HG02885 (cell line): ENCODE results near the gene NDE1.
A peak's percentile ranks its signal among the peaks of the same experiment; 100 is the strongest.
"Not testable (repeated sequence)": the region's sequence is repeated elsewhere in the genome, so short reads cannot be mapped to it uniquely, and the experiment has no call there.

Source experiments
- ATAC-seq: cut with Tn5 transposase; IDR thresholded peaks from one replicate; pipeline ENCODE4 v1.9.1; 2021; ENCODE audit warnings: mild to moderate bottlenecking; ENCODE audit not compliant: unreplicated experiment, poor library complexity

NDE1 gene

DNA sequence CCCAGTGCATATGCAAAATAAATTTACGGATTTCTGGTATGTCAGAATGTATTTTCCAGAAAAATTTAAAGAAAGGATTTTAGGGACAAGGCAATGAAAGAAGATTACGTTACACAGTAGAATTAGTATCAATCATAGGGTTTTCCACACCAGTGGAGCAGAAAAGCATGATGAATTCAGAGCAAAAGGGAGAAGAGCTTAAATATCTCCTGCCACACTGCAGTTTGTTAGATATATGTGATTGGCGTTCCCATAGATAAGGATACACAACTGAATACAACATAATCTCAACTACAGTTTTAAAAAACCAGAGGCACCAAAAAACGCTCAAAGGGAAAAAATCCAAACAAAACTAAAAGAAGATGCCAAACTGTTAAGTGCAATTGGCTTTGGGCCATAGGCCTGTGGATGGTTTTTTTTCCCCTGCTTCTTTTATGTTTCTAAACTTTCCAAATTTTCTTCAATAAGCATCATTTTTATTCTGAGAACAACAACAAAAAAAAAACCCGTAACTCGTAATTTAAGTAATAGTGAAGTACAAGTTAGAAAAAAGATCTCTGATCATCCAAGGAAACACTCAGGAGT is 29.3 kb upstream of the NDE1 start:
- no peak for ATAC-seq

DNA sequence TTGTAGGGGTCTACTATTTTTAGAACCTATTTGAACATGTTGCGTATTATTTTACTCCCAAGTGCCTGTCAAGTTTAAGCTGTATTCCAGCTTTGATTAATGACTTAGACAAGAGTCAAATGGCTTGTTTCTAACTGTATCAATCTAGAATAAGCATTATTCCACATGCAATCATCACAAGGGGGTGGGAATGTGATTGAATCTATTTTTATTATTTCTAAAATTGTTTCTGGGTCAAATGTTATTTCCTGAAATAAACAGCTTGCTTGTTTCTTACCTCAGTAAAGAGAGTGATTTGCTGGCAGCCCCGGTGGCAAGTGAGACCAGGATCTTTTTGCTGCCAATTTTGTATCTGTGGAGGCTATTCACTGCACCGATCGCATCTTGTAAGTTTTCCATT is 28.6 kb upstream of the NDE1 start:
- no peak for ATAC-seq

DNA sequence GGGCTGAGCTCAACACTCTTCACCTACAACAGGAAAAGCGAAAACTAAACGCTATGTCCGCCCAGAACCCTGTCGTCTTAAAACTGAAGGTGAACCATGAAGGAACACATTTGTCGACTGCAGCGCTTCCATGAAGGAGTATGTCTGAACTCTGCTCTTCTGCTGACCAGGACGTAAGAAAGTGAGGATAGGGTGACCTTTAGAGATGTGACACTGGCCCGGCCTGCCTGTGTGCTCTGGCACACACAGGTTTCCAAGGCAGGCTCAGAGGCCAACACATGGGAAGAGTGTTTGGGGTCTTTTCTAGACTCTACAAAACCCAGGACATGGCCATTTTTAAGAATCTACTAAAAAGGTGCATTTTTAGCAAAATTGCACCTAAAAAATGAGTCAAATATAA is 28.2 kb upstream of the NDE1 start:
- no peak for ATAC-seq

DNA sequence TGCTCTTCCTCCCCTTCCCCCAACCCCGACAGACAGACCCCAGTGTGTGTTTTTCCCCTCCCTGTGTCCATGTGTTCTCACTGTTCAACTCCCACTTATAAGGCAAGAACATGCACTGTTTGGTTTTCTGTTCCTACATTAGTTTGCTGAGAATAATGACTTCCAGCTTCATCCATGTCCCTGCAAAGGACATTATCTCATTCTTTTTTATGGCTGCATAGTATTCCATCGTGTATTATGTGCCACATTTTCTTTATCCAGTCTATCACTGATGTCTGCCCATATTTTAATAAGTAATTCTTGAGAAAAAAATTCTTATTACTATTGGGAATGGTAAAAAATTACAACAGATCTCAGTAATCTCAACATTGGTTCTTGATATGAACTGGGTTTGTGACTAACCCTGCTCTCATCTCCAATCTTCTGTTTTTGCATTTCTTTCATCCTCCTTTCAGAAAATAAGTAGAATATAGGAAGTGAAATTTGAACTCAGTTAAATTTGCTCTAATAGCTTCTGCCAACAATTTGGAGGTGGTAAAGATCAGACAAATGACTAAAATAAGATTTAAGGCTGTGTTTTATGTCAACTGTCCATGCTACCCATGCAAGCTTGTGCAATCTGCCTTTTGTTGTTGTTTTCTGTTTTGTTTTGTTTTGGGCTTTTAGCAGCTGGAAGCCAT is 18.2 kb upstream of the NDE1 start:
- ATAC-seq = no peak

DNA sequence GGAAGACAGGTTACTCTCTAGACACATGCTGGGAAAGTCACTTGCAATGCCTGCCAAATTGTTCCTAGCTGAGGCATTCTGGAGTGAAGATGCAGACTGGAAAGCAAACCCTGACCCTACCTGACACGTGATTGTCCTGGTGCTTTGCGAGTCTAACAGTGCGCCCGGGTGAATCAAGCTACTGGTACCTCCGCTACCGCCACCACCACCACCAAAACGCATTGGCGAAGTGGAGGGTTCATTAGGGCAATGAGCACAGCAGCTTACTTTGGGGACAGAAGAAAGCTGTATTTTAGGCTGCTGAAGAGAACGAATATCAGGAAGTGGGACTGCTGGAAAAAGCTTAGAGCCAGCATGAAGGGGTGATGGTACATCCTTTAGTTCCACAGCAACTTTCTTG is 14.1 kb upstream of the NDE1 start:
- ATAC-seq = no peak

DNA sequence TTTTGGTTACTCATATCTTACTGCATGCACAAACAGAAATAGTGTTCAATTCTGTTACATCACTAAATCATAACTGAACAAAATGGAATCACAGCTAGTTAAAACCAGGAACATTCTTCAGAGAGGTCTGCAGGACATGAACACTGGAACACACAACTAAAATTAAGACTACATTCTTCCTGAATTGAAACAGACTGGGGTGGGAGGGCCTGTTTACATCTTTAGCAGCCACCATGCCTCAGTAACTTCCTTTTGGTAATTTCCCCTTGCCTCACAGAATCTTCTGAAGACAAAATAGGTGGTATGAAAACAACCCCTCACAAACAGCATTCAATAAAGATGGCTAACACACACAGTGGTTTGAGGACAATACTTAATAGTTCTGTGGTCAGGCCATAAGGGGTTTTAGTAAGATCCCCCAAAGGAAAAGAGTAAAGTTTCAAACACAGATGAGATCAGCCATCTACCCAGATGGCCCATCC is 13.6 kb upstream of the NDE1 start:
- ATAC-seq = peak; percentile 46

DNA sequence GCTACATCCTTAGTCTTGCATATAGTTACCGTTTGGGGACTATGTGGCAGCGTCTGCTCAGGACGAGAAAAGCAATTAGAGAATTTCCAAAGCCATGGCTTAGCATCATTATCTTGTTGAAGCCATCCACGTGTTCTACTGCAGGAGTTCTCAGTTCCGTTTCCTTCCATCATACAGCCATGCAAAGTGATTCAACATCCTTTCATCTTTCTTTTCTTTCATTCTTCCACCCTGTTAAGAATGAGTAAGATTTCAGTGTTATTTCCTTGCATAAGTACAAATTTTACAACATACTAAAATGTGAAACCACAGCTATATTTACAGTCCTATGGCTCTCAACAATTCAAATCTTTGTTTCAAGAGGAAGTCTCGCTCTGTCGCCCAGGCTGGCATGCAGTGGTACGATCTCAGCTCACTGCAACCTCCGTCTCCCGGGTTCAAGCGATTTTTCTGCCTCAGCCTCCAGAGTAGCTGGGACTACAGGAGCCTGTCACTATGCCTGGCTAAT is 10.9 kb upstream of the NDE1 start:
- no peak for ATAC-seq

DNA sequence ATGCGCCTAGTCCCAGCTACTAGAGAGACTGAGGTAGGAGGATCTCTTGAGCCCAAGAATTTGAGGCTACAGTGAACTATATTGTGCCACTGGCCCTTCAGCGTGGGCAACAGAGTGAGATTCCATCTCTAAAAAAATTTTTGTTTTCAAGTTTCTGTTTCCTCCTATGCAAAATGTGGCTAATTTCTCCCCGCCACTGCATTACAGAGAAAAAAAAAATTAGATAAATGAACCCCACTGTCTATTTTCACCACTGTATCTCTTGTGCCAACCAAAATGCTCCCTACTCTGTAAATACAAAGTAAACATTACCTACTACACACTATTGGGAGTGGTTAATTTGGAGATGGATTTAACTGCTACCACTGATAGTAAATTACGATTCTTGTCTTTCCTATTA is 9.1 kb upstream of the NDE1 start:
- no peak for ATAC-seq

DNA sequence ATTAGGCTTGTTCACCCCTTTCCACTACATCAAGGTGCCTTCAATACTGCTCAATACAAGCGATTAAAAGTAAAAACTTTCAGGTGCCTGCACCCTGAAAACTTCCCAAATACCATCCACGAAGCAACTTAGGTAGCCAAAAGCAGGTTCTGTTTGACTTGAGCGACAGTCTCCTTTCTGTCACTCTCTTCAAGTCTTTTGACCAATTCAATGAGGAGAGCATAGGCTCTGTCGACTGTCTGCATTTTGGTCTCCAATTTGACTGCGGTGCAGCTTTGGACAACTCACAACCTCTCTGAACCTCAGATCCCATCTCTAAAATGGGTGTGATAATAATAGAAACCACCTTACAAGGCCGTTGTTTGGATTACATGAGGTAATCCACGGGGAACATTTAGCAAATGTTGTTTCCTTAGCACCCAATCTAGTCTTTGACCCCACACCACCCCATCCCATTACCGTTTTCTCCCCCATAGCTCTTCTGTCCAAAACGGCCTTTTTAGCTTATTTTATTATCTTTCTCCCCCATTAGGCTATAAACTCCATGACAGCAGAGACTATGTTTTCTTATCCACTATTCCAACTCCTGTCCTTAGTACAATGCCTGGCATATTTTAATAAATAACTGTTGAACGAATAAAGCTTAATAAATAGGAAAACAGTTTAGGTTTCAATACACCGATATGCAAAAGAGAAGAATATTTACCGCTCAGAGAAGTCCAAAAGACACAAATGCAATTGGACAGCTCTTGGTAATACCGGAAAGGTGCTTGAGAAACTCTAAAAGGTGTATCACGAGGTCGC is 8.1 kb upstream of the NDE1 start:
- ATAC-seq = no peak

DNA sequence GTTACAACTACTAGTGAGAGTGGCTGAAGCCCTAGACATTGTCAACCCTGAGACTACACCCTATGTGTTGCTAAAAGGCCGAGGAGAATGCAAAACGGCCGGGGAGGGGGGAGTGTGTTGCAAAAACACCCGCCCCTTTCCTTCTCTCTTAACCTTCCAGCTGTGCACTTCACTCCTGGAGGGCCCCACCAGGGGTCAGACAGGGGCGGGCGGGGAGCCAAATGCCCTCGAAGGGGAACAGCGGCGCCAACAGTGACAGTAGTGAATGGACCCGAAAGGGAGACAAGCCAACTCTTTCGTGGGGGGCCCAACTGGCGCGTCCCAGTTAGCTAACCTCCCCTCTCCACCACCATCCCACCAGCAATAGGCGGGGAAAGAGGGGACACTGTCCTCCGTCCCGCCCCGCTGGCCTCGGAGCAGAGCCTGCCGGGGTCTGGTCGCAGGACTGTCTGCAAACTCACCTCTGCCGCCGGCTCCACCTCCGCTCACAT is 7.4 kb upstream of the NDE1 start:
- peak; percentile 58 for ATAC-seq

DNA sequence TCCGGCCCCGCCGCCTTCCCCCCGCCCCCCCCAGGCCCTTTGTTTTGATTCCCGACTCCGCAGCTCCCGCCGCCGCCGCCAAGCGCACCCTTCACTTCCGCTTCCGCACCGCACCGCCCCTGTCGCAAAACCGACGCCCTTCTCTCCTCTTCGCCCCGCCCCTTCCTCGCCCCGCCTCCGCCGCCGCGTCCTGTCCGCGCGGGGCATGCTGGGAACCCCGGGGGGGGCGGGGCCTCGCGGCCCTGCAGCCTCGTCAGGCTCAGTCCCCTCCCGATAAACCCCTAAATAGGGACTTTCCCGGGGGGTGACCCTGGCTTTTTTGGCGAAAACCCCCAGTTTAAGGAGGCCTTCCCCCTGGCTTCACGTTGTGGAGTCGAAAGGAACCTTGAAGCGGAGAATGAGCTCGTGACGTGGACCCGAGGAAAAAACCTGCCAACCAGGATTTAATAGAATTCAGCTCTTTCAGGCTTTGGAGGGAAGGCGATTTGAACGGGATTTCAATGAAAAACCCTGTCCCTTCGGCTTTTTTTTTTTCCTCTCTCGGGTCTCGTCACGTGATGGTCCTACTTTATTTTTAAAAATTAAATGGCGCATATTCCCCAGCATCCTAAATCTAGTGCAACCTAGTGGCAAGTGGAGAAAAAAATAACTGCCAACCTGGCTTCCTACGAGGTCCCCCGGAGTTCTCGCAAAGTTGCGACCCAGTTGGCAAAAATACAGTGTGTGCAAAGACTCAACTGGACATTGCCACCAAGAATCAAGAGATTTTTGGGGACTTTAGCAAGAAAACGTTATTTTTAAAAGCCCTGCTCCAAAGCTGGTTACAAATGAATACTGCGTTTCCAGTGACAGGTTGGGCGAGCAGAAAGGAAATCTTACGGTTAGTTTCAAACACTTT is 6.7 kb upstream of the NDE1 start, which contains the start of gene MARF1:
Gene MARF1 (minus strand): TSS at position 107 of the 898 bp plus-strand sequence. CDS start 3,921 bp downstream, outside the sequence.
- peak; percentile 59 for ATAC-seq

DNA sequence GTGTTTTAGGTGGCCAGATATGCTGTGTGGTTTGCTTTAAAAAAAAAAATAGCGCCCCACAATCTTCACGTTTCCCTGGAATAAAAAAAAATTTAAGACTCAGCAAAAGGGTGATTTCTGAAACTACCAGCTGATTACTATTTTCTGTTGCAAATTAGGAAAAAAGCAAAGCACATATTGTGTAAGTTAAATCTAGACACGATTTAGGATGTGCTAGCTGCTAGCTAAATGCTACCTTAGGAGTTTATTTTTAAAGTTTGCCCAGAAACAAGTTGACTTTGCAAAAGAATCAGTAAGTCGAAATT is 6.1 kb upstream of the NDE1 start:
- no peak for ATAC-seq

DNA sequence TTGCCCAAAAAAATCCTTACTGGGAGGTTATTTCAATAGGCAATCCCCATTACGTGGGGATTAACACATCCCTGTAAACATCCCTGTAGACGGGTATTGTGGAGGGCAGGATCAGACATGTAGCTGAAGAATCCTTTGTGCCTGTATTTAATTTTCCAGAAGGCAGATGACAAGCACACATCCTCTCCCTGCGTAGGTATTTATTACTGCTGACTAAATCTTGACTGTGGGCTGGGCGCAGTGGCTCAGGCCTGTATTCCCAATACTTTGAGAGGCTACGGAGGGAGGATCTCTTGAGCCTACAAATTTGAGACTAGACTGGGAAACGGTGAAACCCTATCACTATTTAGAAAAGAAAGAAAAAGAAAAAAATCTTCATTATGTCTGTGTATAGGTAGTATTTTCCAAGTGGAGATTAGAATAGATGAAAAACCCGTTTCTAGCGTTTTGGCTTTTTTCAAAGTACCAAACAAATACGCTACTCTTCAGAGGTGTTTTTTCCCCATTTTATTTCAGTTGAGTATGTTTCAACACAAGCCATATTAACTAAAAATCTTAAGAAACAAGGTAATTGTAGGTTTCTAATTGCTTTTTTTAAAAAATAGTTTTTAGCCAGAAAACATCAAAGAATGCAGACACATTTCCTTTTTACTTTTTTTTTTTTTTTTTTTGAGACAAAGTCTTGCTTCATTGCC is 5.6 kb upstream of the NDE1 start:
- ATAC-seq = no peak

DNA sequence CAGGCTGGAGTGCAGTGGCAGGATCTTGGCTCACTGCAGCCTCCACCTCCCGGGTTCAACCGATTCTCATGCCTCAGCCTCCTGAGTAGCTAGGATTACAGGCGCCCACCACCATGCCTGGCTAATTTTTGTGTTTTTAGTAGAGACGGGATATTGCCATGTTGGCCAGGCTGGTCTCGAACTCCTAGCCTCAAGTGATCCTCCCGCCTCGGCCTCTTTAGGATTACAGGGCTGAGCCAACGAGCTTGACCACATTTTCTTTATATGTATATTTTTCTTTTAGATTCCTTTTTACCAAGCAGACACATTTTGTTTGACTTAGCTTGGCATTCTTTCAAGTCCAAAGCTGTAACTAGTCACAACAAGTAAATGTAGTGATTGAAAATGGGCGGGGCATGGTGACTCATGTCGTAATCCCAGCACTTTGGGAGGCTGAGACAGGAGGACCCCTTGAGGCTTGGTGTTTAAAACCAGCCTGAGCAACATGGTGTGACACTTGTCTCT is 5.0 kb upstream of the NDE1 start:
- not testable (repeated sequence) for ATAC-seq

DNA sequence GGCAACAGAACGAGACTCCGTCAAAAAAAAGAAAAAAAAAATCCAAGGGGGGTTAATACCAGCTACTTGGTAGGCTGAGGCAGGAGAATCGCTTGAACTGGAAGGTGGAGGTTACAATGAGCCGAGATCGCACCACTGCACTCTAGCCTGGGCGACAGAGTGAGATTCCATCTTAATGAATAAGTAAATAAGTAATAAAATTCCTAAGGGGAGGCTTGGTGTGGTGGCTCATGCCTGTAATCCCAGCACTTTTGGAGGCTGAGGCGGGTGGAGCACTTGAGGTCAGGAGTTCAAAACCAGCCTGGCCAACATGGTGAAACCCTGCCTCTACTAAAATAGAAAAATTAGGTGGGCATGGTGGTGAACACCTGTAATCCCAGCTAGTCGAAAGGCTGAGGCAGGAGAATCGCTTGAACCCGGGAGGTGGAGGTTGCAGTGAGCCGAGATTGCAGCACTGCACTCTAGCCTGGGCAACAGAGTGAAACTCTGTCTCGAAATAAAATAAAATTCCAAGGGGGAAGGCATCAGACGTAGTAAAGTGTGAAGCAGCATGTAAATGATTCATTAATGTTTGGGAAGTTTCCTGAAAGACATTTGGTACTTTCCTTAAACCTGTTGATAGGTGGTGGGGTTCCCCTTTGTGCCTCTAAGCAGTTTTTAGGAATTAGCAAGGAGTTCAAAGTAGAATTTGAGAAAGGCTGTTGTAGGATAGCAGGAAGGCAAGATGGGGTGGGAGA is 3.3 kb upstream of the NDE1 start:
- not testable (repeated sequence) for ATAC-seq

DNA sequence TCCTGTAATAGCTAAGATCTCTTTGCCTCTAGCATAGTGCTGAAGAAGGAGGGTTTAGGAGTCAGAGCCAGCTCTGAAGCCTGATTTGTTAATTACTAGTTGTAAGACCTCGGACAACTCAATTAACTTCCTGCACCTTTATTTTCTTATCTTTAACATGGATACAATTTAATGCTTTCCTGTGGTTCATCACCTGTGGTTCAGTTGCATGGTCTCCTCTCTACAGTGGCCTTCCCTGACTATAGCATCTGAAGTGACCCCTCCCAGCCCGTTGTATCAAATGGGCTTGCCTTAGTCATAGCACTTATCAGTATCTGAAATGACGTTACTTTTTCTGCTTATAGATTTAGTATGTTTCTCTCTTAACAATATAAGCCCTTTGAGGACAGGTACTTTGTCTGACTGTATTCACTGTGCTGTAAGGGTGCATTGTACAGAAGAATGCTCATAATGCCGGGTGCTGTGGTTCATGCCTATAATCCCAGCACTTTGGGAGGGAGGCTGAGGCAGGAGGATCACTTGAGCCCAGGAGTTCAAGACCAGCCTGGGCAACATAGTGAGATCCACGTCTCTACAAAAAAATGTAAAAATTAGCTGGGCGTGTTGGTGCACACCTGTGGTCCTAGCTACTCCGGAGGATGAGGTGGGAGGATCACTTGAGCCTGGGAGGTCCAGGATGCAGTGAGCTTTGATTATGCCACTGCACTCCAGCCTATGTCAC is 2.6 kb upstream of the NDE1 start:
- ATAC-seq = no peak

DNA sequence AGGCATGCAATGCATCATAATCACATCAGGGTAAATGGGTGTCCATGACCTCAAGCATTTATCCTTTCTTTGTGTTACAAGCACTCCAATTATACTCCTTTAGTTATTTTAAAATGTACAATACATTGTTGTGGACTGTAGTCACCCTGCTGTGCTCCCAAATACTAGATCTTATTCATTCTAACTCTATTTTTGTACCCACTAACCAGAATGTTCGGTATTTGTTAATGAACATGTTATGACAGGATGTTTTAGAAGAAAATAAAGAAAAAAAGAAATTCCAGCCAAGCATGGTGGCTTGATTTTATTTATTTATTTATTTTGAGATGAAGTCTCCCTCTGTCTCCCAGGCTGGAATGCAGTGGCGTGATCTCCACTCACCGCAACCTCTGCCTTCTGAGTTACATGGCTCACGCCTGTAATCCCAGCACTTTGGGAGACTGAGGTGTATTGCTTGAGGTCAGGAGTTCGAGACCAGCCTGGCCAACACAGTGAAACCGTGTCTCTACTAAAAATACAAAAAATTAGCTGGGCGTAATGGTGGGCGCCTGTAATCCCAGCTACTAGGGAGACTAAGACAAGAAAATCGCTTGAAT is 1.8 kb upstream of the NDE1 start:
- ATAC-seq = no peak

DNA sequence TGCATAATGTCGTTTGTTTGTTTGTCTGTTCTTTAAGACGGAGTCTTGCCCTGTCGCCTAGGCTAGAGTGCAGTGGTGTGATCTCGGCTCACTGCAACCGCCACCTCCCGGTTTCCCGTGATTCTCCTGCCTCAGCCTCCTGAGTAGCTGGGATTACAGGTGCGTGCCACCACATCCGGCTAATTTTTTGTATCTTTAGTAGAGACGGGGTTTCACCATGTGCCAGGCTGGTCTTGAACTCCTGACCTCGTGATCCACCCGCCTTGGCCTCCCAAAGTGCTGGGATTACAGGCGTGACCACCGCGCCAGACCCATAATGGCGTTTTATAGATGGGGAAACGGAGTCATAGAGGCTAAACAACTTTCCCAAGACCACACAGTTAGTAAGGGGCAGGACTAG is 734 bp upstream of the NDE1 start:
- not testable (repeated sequence) for ATAC-seq
